IPS DF 4.7 (cell line): ENCODE measurements around the gene PAOX.
"Not testable (repeated sequence)": the region's sequence is repeated elsewhere in the genome, so short reads cannot be mapped to it uniquely, and the experiment has no call there.

Source experiments
- DNase-seq: peaks from one replicate; pipeline ENCODE4 v3.0.0-alpha.2; 2013; ENCODE audit warnings: low spot score; ENCODE audit errors: extremely low read depth

Gene PAOX

DNA sequence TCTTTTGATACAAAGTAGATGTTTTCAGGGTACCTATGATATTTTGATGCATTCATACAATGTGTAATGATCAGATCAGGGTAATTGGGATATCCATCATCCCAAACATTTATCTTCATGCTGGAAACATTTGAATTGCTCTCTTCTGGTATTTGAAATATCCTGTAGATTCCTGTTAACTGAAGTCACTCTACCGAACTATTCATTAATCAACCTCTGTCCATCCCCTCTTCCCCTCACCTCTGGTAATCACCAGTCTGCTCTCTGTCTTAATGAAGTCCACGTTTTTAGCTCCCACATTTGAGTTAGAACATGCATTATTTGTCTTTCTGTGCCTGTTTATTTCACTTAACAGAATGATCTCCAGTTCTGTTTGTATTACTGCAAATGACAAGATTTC lies 26.2 kb downstream of the PAOX start:
- DNase-seq, result no peak

DNA sequence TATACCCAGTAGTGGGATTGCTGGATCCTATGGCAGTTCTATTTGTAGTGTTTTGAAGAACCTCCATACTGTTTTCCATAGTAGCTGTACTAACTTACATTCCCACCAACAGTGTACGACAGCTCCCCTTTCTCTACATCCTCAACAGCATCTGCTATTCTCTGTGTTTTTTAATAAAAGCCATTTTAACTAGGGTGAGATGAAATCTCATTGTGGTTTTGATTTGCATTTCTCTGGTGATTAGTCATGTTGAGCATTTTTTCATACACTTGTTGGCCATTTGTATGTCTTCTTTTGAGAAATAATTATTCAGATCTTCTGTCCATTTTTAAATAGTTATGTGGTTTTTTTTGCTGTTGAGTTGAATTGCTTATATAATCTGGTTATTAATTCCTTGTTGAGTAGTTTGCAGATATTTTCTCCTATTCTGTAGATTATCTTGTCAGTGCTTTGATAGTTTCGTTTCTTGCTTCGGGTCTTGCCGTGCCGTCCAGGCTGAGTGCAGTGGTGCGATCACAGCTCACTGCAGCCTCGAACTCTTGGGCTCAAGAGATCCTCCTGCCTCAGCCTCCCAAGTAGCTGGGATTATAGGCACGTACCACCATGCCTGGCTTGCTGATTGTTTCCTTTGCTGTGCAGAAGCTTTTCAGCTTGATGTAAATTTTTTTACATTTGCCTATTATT lies 26.9 kb downstream of the PAOX start:
- DNase-seq, result no peak

DNA sequence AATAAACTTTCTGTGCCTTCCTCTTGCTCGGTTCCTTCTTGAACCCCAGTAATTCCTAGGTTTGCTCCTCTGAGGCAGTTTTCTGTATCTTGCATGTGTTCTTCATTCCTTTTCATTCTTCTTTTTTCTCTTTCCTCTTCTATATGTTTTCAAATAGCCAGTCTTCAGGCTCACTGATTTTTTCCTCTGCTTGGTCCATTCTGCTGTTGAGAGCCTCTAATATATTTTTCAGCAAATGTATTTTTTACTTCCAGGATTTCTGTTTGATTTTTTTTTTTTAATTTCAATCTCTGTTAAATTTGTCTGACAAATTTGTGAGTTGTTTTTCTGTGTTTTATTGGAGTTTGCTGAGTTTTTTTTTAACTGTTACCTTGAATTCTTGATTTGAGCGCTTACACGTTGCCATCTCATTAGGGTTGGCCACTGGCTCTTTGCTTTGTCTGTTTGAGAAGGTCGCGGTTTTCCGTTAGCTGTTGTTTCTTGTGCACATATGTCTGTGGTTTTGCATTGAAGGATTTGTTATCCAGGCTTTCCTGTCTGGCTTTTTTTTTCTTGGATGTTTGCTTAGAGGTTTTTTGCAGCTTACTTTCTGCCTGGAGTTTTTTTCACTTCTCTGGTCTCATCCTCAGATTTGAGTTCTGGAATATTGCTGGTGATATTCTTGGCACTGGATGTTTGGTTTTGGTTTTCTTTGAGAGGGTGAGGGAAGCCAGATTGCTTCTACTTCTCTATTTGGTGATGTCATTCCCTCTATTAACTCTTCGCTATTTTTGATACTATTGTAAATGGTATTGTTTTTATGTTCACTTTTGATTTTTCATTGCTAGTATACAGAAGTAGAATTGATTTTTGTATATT lies 32.7 kb downstream of the PAOX start:
- no peak for DNase-seq

DNA sequence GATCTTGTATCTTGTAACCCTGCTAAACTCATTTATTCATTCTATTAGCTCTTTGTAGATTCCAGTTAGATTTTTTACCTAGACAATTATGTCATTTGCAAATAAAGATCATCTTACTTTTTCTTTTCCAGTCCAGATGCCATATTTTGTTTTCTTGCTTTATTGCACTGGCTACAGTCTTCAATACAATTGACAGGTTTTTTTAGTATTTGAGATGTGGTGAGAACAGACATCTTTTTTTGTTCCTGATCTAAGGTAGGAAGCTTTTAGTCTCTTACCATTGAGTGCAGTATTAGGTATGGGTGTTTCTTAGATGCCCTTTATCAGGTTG lies 33.3 kb downstream of the PAOX start:
- DNase-seq, result no peak

DNA sequence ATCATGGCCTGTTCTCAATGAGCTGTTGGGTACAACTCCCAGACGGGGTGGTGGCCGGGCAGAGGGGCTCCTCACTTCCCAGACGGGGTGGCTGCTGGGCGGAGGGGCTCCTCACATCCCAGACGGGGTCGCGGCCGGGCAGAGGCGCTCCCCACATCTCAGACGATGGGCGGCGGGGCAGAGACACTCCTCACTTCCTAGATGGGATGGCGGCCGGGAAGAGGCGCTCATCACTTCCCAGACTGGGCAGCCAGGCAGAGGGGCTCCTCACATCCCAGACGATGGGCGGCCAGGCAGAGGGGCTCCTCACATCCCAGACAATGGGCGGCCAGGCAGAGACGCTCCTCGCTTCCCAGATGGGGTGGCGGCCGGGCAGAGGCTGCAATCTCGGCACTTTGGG lies 35.3 kb downstream of the PAOX start:
- not testable (repeated sequence) for DNase-seq

DNA sequence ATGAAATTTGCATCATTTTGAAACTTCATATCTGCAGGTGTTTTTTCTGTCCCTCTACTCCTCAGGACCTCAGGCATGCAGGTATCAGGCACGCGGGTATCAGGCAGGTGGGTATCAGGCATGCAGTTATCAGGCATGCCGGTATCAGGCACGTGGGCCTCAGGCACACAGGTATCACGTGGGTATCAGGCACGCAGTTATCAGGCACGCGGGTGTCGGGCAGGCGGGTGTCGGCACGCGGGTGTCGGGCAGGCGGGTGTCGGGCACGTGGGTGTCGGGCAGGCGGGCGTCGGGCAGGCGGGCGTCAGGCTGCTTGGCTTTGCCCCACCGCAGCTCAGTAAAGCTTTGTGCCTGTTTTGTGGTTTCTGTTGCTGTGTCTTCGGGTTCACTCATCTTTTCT lies 36.7 kb downstream of the PAOX start:
- DNase-seq, result no peak

DNA sequence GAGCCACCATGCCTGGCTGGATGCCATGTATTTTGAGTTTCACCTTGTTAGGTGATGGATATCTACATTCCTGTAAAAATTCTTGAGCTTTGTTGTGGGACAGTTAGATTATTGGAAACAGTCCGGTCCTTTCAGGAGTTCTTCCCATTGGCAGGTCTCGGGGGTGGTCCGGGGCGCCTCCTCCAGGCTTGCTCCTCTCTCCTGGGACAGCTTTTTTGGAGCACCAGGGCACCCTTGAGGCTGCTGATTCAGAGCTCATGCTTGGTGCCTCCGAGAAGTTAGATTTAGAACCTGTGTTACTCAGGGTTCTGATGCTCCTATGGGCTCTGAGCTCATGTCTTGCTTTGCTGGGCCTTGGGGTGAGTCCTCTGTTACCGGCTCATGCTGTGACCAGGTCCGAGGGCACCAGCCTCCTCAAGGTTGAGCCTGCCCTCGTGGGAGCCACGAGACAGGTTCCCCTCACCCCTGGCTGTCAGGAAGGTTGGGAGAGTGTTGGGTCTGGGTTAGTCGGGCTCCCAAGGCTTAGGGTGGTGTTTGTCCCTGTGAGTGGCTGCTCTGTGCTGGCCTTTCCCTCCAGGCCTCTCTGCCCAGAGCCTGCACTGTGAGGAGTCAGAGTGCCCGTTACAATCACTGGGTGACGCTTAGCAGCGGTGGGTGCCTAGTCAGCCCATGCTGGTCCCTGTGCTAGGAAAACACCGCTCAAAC lies 39.4 kb downstream of the PAOX start:
- DNase-seq, result no peak

DNA sequence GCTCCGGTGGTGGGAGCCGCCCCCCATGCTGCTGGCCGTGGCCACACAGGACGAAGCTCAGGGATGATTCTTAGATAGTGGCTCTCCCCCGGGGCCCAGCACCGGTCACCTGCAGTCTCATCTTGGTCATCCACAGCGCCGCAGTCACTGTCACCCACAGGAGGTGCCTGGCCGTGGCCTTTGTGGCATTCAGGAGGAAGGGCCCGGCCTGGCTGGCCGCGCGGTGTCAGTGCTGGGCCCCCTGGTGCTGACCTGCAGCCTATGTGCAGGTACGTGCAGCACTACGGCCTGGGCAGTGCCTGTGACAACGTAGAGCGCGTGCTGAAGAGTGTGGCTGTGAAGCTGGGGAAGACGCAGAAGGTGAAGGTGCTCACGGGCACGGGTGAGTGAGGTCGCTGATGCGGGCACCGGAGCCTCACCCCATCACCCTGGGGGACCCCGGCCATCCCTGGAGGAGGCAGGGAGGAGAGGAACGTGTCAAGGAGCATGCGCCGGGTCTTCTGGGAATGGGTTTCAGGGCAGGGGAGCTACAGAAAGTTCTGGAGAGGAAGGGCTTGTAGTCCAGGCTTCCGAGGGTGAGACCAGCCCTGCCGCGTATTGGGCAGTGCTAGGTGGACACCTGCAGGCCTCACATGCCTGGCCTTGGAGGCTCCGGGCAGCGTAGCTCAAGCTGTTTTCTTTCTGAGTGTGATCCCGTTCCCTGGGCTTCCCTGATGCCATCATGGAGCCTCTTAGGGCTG lies 40.3 kb downstream of the PAOX start:
- no peak for DNase-seq

DNA sequence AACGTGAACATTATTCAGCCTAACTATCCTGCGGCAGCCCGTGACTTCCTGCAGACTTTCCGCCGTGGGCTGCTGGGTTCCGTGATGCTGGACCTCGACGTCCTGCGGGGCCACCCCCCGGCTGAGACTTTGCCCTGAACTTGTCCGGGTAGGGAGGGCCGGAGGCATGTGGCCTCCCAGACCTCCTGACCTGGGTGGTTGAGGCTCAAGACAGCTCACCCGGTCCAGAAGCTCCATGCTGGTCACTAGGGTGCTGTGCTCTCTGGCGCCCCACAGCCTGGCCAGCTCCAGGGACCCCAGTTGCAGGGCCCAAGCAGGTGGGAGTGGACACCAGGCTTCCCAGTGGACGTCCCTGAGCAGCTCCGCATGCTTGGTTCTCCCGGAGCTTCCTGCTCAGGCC lies 41.0 kb downstream of the PAOX start:
- DNase-seq, result no peak

DNA sequence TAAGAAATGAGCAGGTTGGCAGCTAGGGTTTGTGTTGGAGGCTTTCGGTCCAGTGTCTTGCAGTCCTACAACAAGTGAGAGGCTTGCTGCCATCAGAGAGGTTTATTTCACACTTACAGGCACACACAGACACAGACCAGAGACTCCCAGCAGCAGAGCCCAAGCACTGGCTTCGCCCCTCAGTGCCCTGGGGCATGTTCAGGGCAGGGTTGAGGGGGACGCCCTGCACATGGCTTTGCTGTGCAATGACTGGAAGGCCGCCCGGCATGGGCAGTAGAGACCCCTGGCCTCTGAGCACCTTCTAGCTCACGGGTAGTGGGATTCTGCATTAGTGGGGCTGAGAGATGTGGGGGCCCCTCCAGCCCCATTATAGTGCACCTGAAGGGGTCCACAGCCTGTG lies 41.5 kb downstream of the PAOX start:
- no peak for DNase-seq

DNA sequence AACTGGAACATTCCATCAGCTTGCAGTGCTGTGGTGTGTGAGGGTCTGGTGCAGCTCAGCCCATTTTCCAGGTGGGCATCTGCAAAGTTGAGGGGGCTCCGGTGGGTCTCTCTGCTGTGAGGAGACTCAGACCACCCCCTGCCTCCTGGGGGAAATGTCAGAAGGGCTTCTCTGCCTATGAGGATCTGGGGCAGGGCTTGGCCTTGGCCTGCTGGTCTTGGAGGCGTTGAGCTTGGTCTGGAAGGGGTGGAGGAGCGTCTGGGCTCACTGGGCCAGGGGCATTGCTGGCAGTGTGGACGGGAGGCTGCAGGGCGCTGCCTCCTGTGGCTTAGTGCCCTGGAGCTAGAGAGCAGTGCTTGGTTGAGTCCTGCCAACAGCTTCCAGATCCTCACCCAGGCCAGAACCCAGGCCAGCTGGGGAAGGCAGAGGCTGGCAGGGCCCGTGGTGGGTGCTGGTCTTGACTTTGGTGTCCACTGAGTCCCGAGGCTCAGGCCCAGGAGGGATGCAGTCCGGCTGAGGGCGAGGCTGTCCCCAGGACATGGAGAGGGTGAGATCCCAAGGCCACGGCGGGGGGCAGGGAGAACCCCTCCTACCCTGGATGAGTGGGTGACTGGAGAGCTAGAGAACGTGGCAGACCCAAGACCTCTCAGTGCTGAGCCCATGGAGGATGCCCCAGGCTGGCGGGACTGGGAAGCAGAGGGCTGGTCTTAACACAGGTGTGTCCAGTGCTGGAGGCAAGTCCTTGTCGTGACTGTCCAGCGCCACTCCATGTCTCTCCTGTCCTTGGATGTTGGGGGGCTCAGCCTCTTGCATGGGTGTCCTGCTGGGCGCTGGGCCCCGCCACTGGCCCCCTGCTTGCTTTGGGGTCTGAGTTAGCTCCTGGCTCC lies 42.5 kb downstream of the PAOX start:
- DNase-seq, result no peak

DNA sequence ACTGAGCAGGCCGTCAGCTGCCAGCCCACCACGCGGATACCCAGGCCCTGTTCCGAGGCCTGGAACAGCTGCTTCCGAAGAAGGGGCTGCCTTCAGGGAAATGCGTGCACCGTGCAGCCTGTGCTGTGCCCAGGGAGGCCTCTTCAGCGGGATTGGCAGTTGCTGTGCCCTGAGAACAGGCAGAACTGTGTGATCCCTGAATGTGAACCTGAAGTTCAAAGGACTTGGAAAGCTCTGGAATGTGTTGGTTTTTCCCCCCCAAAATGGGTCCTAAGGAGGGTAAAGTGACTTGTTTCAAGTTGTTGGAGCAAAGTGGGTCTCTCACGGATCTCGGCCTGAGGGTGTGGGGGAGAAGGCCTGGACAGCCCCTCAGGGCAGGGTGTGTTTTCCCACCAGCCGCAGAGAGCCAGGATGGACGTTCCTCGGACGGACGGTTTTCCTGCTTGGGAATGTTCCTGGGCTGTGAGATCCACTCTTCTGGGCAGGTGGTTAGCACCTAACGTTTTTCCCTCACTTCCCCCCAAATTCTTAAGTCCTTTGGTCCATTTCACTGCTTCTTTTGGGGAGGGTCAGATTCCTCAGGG lies 43.3 kb downstream of the PAOX start:
- DNase-seq, result no peak

DNA sequence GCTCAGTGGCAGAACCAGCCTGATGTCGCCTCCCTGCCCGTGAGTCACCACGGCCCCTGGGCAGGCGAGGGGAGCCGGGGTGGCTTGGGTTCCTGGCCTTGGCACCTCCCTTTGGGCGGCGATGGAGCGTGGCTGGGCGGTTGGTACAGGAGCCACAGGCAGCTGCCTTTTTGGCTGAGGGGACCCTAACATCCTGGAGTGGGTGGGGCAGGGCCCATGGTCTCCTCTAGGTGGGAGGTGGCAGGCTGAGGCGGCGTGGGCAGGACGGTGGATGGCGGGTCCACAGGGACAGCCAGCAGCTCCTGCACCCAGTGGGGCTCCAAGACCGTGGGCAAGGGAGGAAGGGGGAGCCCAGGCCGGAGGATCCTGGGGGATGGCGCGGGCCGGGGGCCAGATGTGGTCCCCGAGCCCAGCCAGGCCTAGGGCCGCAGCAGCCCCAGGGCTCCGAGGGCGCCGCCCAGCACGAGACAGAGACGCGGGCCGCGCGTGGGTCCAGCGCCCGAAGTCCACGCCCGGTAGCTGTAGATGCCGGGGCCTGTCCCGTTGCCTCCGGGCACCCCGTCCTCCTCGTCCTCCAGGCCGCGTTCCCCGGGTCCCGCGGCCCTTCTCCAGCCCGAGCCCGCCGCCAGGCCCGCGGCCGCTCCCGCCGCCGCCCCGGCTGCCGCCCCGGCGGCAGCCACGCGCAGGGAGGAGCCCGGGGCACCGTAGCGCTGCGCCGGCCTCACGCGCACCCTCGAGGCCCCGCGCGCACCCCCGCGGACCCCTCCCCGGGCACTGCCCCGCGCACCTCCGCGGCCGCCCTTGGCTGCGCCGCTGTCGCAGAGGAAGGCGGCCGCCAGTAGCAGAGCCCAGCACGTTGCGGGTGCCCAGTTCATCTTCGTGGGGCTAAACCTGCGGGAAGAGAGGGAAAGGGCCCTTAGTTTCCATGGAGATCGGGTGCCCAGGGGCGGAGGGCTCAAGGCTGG lies 44.0 kb downstream of the PAOX start:
- DNase-seq, result no peak

DNA sequence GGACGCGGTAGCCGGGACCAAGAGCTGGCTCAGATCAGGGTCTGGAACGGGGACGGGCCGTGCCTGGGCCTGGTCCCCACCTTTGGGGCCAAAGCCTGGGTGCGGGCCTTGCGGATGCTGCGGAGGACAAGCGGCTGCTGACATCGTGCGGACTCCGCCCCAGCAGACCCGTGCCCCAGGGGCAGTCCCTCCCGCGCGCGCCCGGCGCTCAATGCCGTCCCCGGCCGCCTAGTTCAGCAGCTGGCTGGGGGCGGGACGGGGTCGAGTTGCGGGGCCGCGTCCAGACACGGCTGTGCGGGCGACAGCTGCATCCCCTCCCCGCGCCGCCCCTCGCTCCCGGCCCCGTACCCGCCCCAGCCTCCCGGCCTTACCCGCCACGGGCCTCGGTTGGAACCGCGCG lies 45.0 kb downstream of the PAOX start:
- not testable (repeated sequence) for DNase-seq

DNA sequence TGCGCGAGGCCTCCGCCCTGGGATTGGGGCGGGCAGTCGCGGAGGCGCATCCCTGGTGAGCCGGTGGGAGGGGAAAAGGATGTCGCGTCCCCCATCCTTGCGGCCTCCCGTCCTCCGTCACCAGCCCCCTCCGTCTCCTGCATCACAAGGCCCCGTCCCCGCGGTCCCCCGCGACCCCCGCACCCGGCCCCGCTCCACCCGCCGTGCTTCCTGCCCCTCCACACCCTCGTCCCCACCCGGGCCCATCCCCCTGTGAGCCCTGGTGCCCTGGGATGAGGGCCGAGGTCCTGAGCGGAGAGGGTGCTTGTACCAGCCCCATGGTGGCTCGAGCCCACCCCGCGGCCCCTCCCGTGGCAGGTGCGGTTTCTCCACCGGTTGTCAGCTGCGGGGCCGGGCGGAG lies 45.5 kb downstream of the PAOX start, which contains the start of gene SPRN:
TSS of gene SPRN (minus strand) at position 25 of the 400 bp plus-strand sequence. CDS start 944 bp downstream, outside the sequence.
- DNase-seq, result not testable (repeated sequence)

DNA sequence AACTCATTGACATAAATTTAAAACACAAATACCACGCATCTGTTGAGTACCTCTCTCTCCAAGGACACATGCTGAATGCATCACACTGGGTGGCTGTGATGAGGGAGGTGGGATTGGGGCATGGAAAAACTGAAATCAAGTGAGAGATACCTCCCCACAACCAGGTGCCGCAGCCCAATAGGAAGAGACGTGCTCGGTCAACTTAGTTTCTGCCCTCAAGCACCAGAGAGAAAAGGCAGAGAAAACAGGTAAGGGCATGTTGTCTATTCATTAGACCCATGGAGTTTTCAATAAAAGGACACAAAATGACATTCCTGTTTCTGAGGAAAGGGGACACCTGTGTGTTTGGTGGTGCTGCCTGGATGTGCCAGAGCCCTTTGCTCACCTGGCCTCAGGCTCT lies 50.5 kb downstream of the PAOX start:
- DNase-seq, result not testable (repeated sequence)

DNA sequence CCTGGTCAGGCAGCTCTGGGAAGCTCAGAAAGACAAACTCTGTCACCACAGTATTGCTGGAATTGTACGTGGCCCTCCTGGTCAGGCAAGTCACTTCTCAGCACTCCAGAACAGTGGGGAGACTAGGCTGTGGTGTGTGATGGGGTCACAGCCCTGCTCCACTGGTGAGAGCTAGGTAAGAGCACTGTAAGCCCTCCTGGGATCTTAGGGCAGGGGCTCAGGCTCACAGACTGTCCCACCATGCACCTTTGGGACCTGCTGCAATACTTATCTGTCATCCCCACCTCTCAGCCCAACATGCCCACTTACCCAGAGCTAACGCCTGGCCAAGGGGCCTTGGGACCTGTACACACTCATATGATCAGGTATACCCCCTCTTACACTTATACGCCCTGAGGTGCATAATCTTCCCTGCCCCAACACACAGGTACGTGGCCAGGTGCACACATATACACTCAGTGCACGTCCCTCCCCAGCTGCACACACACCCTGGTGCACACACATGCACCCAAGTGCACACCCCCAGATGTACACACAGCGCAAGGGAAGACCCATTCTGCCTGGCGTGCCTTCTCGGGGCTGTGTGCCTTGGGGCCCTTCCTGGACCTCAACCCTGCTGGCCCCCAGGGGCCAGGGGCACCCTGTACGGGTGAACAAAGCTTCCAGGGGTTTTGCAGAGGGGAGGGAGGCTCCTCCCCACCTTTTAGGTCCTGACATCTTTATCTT lies 53.0 kb downstream of the PAOX start:
- not testable (repeated sequence) for DNase-seq

DNA sequence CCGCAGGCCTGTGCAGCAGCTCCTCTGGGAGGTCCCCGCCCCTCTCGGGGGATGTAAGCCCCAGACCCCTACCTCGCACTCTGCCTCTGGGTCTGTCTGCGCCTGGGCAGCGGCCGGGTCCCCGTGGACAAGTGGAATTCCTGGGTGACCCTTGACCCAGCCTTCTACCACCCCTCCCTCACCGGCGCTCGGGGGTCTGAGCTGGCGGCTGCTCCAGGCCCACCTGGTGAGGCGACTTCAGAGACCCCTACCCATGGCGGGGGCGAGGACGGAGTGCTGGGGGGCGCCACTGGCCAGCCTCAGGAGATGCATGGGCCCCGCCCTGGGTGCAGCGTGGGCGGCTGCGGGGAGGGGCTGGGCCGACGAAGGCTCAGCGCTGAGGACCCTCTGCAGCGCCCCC lies 53.7 kb downstream of the PAOX start:
- DNase-seq, result not testable (repeated sequence)
